ENCODE measurements around the gene GABARAP.
A peak's percentile ranks its signal among the peaks of the same experiment; 100 is the strongest.
"Not testable (repeated sequence)": the region's sequence is repeated elsewhere in the genome, so short reads cannot be mapped to it uniquely, and the experiment has no call there.

The GABARAP gene

GRCh38 chr17:7260651-7261378, 18.6 kb upstream of the GABARAP start:
- DNase-seq: peak; percentile 59

GRCh38 chr17:7260151-7260550, 17.9 kb upstream of the GABARAP start:
- DNase-seq: no peak

DNA sequence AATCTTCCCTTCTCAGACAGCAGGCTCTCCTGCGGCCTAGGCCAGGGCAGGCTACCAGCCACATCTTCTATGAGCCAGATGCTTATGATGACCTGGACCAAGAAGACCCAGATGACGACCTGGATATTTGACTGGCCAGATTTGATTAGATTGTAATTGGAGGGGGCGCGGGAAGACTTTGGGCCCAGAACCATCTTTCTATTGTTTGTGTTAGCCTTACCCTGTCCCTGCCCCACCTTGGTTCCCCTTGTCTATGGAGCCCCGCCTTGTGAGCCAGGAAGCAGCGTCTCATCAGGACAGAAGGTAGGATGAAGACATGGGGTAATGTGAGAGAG, 17.3 kb upstream of the GABARAP start:
- no peak for DNase-seq

- no peak for DNase-seq
Observed at GRCh38 chr17:7258731-7259554, 16.7 kb upstream of the GABARAP start.

GRCh38 chr17:7256766-7257456, 14.7 kb upstream of the GABARAP start:
- no peak for DNase-seq

DNA sequence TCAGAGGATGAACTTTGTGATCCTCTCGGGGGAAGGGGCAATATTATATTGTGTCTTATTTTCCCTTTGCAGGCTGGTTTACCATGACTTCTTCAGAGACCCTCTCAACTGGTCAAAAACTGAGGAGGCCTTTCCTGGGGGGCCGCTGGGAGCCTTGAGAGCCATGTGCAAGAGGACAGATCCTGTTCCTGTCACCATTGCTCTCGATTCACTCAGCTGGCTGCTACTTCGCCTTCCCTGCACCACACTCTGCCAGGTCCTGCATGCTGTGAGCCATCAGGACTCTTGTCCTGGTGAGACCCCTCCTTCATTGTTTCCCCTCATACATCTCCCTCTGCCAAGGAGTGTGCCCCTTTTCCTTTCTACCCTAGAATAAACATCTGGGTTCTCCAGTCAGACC, 12.3 kb upstream of the GABARAP start:
- no peak for DNase-seq

DNA sequence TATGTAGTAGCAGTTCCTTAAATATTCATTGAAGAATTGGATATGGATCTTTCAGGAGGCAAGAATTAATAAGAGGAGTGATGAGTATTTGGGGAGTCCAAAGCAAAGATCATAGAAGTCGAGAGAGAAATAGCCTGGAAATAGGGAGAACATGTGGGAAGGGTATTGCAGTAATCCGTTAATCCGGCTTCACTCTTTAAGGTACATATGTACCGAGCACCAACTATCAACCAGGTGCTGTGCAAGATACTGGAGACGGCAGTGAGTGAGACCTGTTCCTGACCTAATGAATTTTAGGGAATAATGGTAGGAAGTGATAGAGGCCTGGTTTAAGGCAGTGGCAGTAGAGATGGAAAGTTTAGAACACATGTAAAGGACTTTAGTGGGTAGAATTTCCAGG, 10.8 kb upstream of the GABARAP start:
- DNase-seq: no peak

DNA sequence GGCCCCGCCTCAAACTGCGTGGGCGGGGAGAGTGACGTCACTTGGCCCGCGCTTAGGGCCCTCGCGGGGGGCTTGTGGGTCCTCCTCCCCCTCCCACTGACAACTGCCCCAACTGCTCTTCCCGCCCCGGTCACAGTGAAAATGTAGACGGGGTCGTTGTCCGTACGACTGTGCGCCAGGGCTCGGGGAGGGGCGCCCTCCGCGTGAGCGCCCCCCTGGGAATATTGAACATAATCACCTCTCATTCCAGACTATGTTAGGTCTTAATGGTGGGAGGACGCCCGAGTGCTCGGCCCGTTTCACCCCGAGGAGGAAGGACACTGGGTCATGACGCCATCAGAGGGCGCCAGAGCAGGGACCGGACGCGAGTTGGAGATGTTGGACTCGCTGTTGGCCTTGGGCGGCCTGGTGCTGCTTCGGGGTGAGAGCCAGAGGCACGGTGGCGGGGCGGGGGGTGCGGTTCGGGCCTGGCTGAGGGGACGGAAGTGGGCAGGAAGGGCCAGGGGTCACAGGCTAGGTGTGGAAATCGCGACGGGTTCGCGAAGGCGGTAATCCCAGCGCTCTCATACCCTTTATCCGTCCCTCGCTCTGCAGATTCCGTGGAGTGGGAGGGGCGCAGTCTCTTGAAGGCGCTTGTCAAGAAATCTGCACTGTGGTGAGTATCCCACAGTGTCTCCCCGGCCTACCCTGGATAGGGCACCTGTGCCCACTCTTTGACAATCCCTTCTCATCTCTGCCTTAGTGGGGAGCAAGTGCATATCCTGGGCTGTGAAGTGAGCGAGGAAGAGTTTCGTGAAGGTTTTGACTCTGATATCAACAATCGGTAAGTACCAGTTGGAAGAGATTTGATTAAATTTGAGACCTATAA, 10.2 kb upstream of the GABARAP start, which contains the start of gene ELP5:
Gene ELP5, plus strand, starts transcription at position 40 of the 868 bp plus-strand sequence. Its CDS starts 336 bp downstream, at position 376.
- peak; percentile 95 for DNase-seq

GRCh38 chr17:7251661-7252175, 9.5 kb upstream of the GABARAP start, which contains the start of gene CTDNEP1:
TSS of gene CTDNEP1 (minus strand) at chr17:7251734. CDS start at chr17:7251296, 438 bp downstream.
- DNase-seq: peak; percentile 99

DNA sequence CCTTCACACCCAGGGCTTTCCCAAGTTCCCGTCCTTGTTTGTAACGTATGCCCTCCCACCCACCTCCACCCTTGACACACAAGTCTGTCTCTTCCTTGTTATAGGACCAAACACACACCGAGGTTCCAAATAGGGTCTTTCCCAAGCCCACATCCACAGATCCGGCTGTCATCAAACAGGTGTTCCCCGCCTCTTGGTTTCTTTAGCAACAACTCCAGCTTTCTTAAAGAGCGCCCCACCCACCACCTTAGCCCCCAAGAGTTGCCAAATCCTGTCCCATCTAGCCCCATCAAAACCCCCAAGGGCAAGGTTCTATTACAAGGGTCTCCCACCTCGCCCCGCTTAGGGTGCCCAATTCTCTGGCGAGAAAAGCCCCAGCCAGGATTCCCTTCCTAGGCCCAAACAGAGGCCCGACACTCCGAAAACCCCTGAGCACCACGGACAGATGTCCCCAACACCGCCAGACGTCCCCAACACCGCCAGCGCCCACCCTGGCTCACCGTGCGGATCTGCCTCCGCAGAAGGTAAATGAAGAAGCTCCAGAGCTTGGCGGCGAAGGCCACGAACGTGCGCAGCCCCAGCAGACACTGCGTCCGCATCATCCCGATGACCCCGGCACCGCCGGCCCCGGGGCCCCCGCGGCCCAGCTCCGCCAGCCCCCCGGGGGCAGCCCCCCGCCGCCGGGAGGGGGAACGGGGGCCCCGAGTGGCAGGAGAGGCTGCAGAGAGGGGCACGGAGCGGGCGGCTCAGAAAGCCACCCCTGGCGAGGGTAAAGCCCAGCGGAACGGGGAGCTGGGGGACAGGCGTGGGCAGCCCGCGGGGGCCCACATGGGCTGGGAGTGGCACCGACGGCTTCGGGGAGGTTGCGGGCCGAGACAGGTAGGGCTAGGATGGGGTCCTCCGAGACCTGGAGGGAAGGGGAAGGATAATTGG, 8.7 kb upstream of the GABARAP start:
- DNase-seq: no peak

GRCh38 chr17:7249830-7250229, 7.6 kb upstream of the GABARAP start:
- DNase-seq: no peak

- no peak for DNase-seq
Observed at GRCh38 chr17:7249214-7249613, 7.0 kb upstream of the GABARAP start.

- DNase-seq: no peak
Observed at GRCh38 chr17:7248796-7249195, 6.5 kb upstream of the GABARAP start.

GRCh38 chr17:7246779-7247178, 4.5 kb upstream of the GABARAP start:
- no peak for DNase-seq

GRCh38 chr17:7243838-7244237, 1.6 kb upstream of the GABARAP start:
- not testable (repeated sequence) for DNase-seq

DNA sequence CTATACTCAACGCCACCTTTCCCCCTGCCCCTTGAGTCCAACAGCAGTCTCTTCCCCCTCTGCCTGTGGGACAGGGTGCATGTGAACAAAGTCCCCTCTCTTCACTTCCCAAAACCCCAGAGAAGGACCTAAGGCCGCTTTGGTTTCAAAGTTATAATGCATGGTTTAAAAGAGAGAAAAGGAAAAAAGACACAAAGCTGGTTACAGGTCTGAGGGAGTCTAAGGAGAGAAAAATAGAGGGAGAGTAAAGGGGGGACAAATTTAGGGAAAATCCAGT, 1.1 kb upstream of the GABARAP start:
- DNase-seq: no peak

GRCh38 chr17:7242717-7243452, 636 bp upstream of the GABARAP start:
- peak; percentile 97 for DNase-seq

GRCh38 chr17:7241090-7241733, 1.0 kb downstream of the GABARAP start:
- DNase-seq: no peak

GRCh38 chr17:7240375-7240774, 1.9 kb downstream of the GABARAP start:
- DNase-seq: no peak
